Hematopoietic multipotent progenitor cell (in vitro differentiated cells): ENCODE data around the gene SLC13A2. TPM values are rescaled to one million over a fixed set of nuclear protein-coding genes. Genes with fewer than 3 reads are reported as not detected.

ENCODE experiments used
- DNase-seq, 3 donors: peaks; one replicate each; pipeline ENCODE4 v3.0.0-alpha.2; 2011 to 2015; ENCODE audit warnings: low read depth in 2 of 3, low spot score in 2 of 3
- total RNA-seq: library from RNA; depleted of rRNA; stranded (reverse); fragments of >200 nt; gene quantifications from one replicate; pipeline ENCODE4 v1.2.3, GENCODE V29; 2012

SLC13A2 gene
- total RNA-seq, 1 donor, result not detected

GRCh38 chr17:28491860-28492259 lies 18.4 kb downstream of the SLC13A2 start:
- DNase-seq, result no peak

GRCh38 chr17:28492352-28493310 lies 19.2 kb downstream of the SLC13A2 start:
- DNase-seq, result no peak

- DNase-seq, result no peak
Observed at GRCh38 chr17:28493460-28493859, 20.0 kb downstream of the SLC13A2 start.

- DNase-seq, result peak; percentile 57 to 78 (median 73)
Observed at GRCh38 chr17:28494445-28495188, 21.2 kb downstream of the SLC13A2 start.

- DNase-seq, result no peak
Observed at GRCh38 chr17:28495635-28496034, 22.2 kb downstream of the SLC13A2 start.

GRCh38 chr17:28497931-28498330 lies 24.5 kb downstream of the SLC13A2 start:
- no peak for DNase-seq

- DNase-seq, result no peak
Observed at GRCh38 chr17:28498652-28499363, 25.4 kb downstream of the SLC13A2 start.

- DNase-seq, result no peak
Observed at GRCh38 chr17:28499364-28499664, 25.9 kb downstream of the SLC13A2 start.

GRCh38 chr17:28499684-28500357 lies 26.4 kb downstream of the SLC13A2 start:
- no peak for DNase-seq

- DNase-seq, result no peak
Observed at GRCh38 chr17:28500712-28501379, 27.4 kb downstream of the SLC13A2 start.

GRCh38 chr17:28501421-28502284 lies 28.2 kb downstream of the SLC13A2 start:
- no peak for DNase-seq

- no peak for DNase-seq
Observed at GRCh38 chr17:28503420-28503819, 30.0 kb downstream of the SLC13A2 start.

- DNase-seq, result no peak
Observed at GRCh38 chr17:28505986-28506665, 32.7 kb downstream of the SLC13A2 start, which contains the start of gene FOXN1. Gene FOXN1 (plus strand): TSS chr17:28506348. CDS start chr17:28523970, 17,622 bp downstream.

GRCh38 chr17:28506763-28507487 lies 33.5 kb downstream of the SLC13A2 start:
- DNase-seq, result no peak

GRCh38 chr17:28507567-28508203 lies 34.2 kb downstream of the SLC13A2 start:
- no peak for DNase-seq

GRCh38 chr17:28508211-28508724 lies 34.8 kb downstream of the SLC13A2 start:
- DNase-seq, result no peak

- DNase-seq, result peak in 2 of 3 donors; percentile 43 to 51
Observed at GRCh38 chr17:28509789-28510188, 36.3 kb downstream of the SLC13A2 start.
